GM12872 (cell line): ENCODE results near the gene MAML3.

Experiments
- CTCF ChIP-seq: IDR thresholded peaks from 3 replicates; pipeline ENCODE4 v1.5.1; 2011; ENCODE audit warnings: low read depth, mild to moderate bottlenecking, low read length, moderate library complexity; ENCODE audit not compliant: insufficient read depth

Gene MAML3

GRCh38 chr4:139764686-139765310 lies 389.2 kb downstream of the MAML3 start:
- TF ChIP-seq CTCF, result no peak

GRCh38 chr4:139764182-139764581 lies 389.8 kb downstream of the MAML3 start:
- no peak for TF ChIP-seq CTCF

GRCh38 chr4:139763672-139764071 lies 390.3 kb downstream of the MAML3 start:
- TF ChIP-seq CTCF, result no peak

DNA sequence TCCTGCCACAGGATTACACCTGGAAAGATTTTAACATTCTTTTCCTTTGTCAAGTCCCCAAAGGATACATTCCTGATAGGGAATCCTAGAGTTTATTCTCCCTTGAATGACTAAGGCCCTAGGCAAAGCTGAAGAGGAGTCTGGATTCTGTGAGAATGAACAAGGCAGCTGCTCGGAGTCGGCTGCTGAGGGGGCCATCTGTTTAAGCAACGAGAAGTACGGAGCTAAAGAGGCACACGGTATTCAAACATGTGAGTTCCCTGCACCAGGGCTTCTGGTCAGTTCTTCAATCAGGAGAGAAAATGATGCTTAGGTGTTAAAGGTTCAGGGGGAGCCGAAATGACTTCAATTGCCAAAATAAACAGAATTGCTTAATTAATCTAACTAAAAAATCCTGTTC lies 390.8 kb downstream of the MAML3 start:
- TF ChIP-seq CTCF, result no peak

DNA sequence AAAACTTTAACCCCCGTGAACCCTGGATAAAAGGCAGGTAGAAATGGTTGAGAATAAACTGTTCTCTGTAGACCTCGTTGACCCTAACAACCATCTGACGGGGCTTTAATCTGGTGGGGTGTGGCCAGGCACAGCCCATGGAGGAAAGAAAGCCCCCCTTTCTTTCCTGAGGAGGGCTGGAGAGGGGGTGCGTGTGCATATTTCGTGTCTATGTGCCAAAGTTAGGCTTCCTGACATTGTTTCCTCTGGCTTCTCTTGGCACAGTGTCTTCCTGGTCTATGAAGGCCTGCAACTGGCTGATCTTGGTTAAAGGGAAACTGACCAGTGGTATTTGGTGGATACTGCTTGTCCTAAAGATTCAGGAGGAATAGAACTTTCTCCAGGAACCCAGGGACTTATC lies 391.3 kb downstream of the MAML3 start:
- no peak for TF ChIP-seq CTCF

DNA sequence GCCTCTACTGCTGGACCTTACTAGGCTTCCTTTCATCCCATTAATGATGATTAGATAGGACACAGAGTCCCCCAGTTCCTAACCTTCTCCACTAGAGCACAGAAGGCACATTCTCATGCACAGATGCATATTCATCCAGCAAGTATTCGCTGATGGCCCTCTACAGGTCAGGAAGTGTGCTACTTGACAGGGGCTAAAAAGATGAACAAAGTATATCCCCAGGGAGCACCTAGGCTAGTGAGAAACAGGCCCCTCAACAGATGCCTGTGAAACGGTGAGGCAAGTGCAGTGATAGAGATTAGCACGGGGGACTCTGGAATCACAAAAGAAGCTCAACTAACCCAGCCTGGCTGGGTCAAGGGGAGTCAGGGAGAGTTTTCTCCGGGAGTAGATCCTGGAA lies 392.5 kb downstream of the MAML3 start:
- peak; percentile 44; the same call in 2 of the 3 replicates for TF ChIP-seq CTCF

DNA sequence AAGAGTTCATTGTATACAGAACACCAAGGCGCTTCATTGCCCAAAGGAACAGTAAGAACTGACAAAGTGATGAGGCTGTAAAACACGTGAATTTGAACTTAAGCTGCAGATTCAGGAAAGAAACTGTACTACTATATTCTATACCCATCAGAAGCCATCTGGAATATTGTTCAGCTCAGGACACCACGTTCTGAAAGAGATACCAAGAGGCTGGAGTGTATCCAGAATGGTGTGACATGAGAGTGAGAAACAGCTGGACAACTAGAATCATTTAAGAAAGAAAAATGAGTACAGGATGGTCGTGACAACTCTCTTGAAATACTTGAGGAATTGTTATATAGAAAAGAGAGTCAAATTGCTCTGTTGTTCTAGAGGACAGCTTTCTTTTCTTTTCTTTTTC lies 393.4 kb downstream of the MAML3 start:
- TF ChIP-seq CTCF, result no peak
